Measurements from ENCODE around the gene ZFAND6.

- TF ChIP-seq, protein P1, sequence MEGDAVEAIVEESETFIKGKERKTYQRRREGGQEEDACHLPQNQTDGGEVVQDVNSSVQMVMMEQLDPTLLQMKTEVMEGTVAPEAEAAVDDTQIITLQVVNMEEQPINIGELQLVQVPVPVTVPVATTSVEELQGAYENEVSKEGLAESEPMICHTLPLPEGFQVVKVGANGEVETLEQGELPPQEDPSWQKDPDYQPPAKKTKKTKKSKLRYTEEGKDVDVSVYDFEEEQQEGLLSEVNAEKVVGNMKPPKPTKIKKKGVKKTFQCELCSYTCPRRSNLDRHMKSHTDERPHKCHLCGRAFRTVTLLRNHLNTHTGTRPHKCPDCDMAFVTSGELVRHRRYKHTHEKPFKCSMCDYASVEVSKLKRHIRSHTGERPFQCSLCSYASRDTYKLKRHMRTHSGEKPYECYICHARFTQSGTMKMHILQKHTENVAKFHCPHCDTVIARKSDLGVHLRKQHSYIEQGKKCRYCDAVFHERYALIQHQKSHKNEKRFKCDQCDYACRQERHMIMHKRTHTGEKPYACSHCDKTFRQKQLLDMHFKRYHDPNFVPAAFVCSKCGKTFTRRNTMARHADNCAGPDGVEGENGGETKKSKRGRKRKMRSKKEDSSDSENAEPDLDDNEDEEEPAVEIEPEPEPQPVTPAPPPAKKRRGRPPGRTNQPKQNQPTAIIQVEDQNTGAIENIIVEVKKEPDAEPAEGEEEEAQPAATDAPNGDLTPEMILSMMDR (IDR thresholded peaks at IDR 0.05; ENCODE audit: low read depth, low read length, poor library complexity, severe bottlenecking) = no peak
- TF ChIP-seq EZH2phosphoT487 (IDR thresholded peaks at IDR 0.05; ENCODE audit: borderline replicate concordance, low read length) = no peak
Observed at GRCh38 chr15:80123034-80123433, 63.6 kb downstream of the ZFAND6 start.
